HepG2 (cell line): ENCODE results near the gene KAZN. TPM values are rescaled to one million over a fixed set of nuclear protein-coding genes. Genes with fewer than 3 reads are reported as not detected.
A peak's percentile ranks its signal among the peaks of the same experiment; 100 is the strongest.

Experiments
- ARNTL ChIP-seq: sonication (generic); formaldehyde crosslinking; IDR thresholded peaks from 2 replicates; pipeline ENCODE4 v1.4.0; 2020; ENCODE audit warnings: mild to moderate bottlenecking, missing genetic modification reagents
- CSRNP1 ChIP-seq: sonication (generic); formaldehyde crosslinking; IDR thresholded peaks from 2 replicates; pipeline ENCODE4 v1.8.1; 2023; ENCODE audit warnings: mild to moderate bottlenecking, missing genetic modification reagents
- CTCF ChIP-seq: sonication (generic); formaldehyde crosslinking; IDR thresholded peaks from 2 replicates; pipeline ENCODE4 v1.5.0; 2020; ENCODE audit warnings: mild to moderate bottlenecking, missing genetic modification reagents, moderate library complexity
- FOXP1 ChIP-seq, 2 experiments: fragments of 450-650 bp in 1 of 2; IDR thresholded peaks; 2 replicates each; pipeline ENCODE4 v1.6.1; 2017 to 2018; ENCODE audit warnings: antibody characterized with exemption in 1 of 2
- GFI1 ChIP-seq: sonication (generic); formaldehyde crosslinking; IDR thresholded peaks from 2 replicates; pipeline ENCODE4 v1.5.0; 2020; ENCODE audit warnings: missing genetic modification reagents, mild to moderate bottlenecking, borderline replicate concordance
- HIVEP1 ChIP-seq: sonication (generic); formaldehyde crosslinking; IDR thresholded peaks from 2 replicates; pipeline ENCODE4 v1.4.0; 2020; ENCODE audit warnings: mild to moderate bottlenecking, missing genetic modification reagents
- HOXA3 ChIP-seq: sonication (generic); formaldehyde crosslinking; IDR thresholded peaks from 2 replicates; pipeline ENCODE4 v1.5.0; 2020; ENCODE audit warnings: missing genetic modification reagents
- KLF13 ChIP-seq: sonication (generic); formaldehyde crosslinking; IDR thresholded peaks from 2 replicates; pipeline ENCODE4 v1.4.0; 2020; ENCODE audit warnings: mild to moderate bottlenecking, missing genetic modification reagents
- MXD4 ChIP-seq: IDR thresholded peaks from 2 replicates; pipeline ENCODE4 v1.6.1; 2016; ENCODE audit warnings: mild to moderate bottlenecking, missing biosample characterization, missing genetic modification reagents
- SIX1 ChIP-seq: sonication (generic); formaldehyde crosslinking; IDR thresholded peaks from 2 replicates; pipeline ENCODE4 v1.4.0; 2020; ENCODE audit warnings: missing genetic modification reagents, borderline replicate concordance
- SMC3 ChIP-seq: IDR thresholded peaks from 2 replicates; pipeline ENCODE4 v1.6.1; 2011; ENCODE audit warnings: low read length, improper control_type of control experiment
- SOX5 ChIP-seq: IDR thresholded peaks from 2 replicates; pipeline ENCODE4 v1.6.1; 2016; ENCODE audit warnings: borderline replicate concordance
- XRCC5 ChIP-seq: fragments of 200-400 bp; formaldehyde crosslinking; optimal IDR thresholded peaks from 2 replicates; pipeline ENCODE3; 2017; ENCODE audit warnings: mild to moderate bottlenecking, low read length
- ZBTB1 ChIP-seq: sonication (generic); formaldehyde crosslinking; IDR thresholded peaks from 2 replicates; pipeline ENCODE4 v1.4.0; 2020; ENCODE audit warnings: missing genetic modification reagents, borderline replicate concordance
- ZBTB7B ChIP-seq: sonication (generic); formaldehyde crosslinking; IDR thresholded peaks from 2 replicates; pipeline ENCODE4 v1.4.0; 2020; ENCODE audit warnings: missing genetic modification reagents
- ZNF646 ChIP-seq: sonication (generic); formaldehyde crosslinking; IDR thresholded peaks from 2 replicates; pipeline ENCODE4 v1.9.0; 2021; ENCODE audit warnings: mild to moderate bottlenecking, missing genetic modification reagents
- ZNF747 ChIP-seq: sonication (generic); formaldehyde crosslinking; IDR thresholded peaks from 2 replicates; pipeline ENCODE4 v1.8.1; 2023; ENCODE audit warnings: missing genetic modification reagents, mild to moderate bottlenecking, borderline replicate concordance
- ZNF841 ChIP-seq: sonication (generic); formaldehyde crosslinking; IDR thresholded peaks from 2 replicates; pipeline ENCODE4 v1.8.1; 2023; ENCODE audit warnings: missing genetic modification reagents, borderline replicate concordance
- polyA plus RNA-seq, 8 experiments: library from polyadenylated mRNA; depleted of rRNA in 3 of 8; stranded (reverse) in 7 of 8; unstranded in 1 of 8; fragments of >200 nt; fragmentation: Illumina TruSeq in 4 of 8; extraction: Trizol in 4 of 8; gene quantifications; 2 replicates each; pipeline versions ENCODE4 v1.2.1 to v1.2.3, GENCODE V29; 2011 to 2016; ENCODE audit warnings: low read depth in 4 of 8, missing spikeins in 1 of 8, mixed read lengths in 1 of 8; ENCODE audit not compliant: insufficient read depth in 1 of 8
- total RNA-seq, 5 experiments: library from RNA; depleted of rRNA; stranded (reverse); fragments of >200 nt; fragmentation: Illumina TruSeq; extraction: Trizol; gene quantifications; 2 replicates each; pipeline ENCODE4 v1.2.3, GENCODE V29; 2016; ENCODE audit warnings: low read depth in 1 of 5

Gene KAZN
- total and polyA plus RNA-seq, 2 of the 13 experiments (the other 11 are each of a cell fraction or from before 2014, with no cell fraction given), result 10.4 to 13.5 TPM

- TF ChIP-seq CSRNP1 (CRISPR knock-in tag), result no peak
- peak; percentile 81 for TF ChIP-seq XRCC5
- TF ChIP-seq ARNTL (CRISPR knock-in tag), result peak; percentile 52; the same call in 1 of the 2 replicates
- peak; percentile 93 for TF ChIP-seq ZBTB7B
- TF ChIP-seq ZBTB1 (CRISPR knock-in tag), result no peak
- peak; percentile 68; the same call in 1 of the 2 replicates for TF ChIP-seq ZNF747
- peak; percentile 75; the same call in 1 of the 2 replicates for TF ChIP-seq HIVEP1 (CRISPR knock-in tag)
- no peak for TF ChIP-seq ZNF646 (CRISPR knock-in tag)
- no peak for TF ChIP-seq MXD4 (CRISPR knock-in tag)
- peak; percentile 69; the same call in 1 of the 2 replicates for TF ChIP-seq GFI1 (CRISPR knock-in tag)
- TF ChIP-seq SIX1 (CRISPR knock-in tag), result no peak
- no peak for TF ChIP-seq KLF13
- TF ChIP-seq SOX5, result peak; percentile 95
- peak; percentile 30 for TF ChIP-seq CTCF (CRISPR knock-in tag)
- no peak; the same call in 1 of the 2 replicates for TF ChIP-seq SMC3
- TF ChIP-seq ZNF841, result no peak
- no peak for TF ChIP-seq FOXP1 (IDR thresholded peaks at IDR 0.05)
- peak; percentile 50; the same call in 1 of the 2 replicates for TF ChIP-seq FOXP1 (CRISPR knock-in tag; IDR thresholded peaks at IDR 0.05)
- TF ChIP-seq HOXA3 (CRISPR knock-in tag), result peak; percentile 72; the same call in 1 of the 2 replicates
These were observed 541.3 kb downstream of the KAZN start (continued) for GRCh38 chr1:15139654-15140350.
